Astrocyte (in vitro differentiated cells and primary cell): Measurements from ENCODE around the gene LAMA1.

Source experiments
- CTCF ChIP-seq: IDR thresholded peaks from 2 replicates; pipeline ENCODE4 v1.5.1; 2011; ENCODE audit warnings: low read depth, mild to moderate bottlenecking, inconsistent platforms, low read length, moderate library complexity; ENCODE audit not compliant: insufficient read depth
- EZH2 ChIP-seq: IDR thresholded peaks from 2 replicates; pipeline ENCODE4 v1.6.1; 2012; ENCODE audit warnings: mild to moderate bottlenecking, low read length, inconsistent platforms; ENCODE audit not compliant: insufficient read depth

GRCh38 chr18:6921571-6921970 lies 196.0 kb downstream of the LAMA1 start:
- TF ChIP-seq CTCF = no peak
- TF ChIP-seq EZH2 = no peak
